HCT116 (cell line): Measurements from ENCODE around the gene ZFP36L2. TPM values are rescaled to one million over a fixed set of nuclear protein-coding genes. Genes with fewer than 3 reads are reported as not detected.

ENCODE experiments used
- ATAC-seq: fragments of 200-7000 bp; cut with Tn5 transposase; 2 replicates; pipeline ENCODE4 v1.9.1; 2020; ENCODE audit warnings: mild to moderate bottlenecking, moderate library complexity
- BruUV-seq: library from RNA; stranded (reverse); fragments of 400-500 nt; replicated peaks from 2 replicates; lab custom pipeline; 2021; lab: Mats Ljungman, UMichigan
- CTCF ChIA-PET: fragments of 300-600 bp; sonication (Branson Sonifier 250); formaldehyde crosslinking; loops from one replicate; lab custom pipeline; 2021; ENCODE audit warnings: antibody characterized with exemption; lab: Charles Lee
- POLR2A ChIA-PET: fragments of 300-600, 350-600 bp; sonication (Branson Sonifier 250); formaldehyde crosslinking; loops from one replicate; lab custom pipeline; 2021; ENCODE audit warnings: antibody characterized with exemption; lab: Charles Lee
- RAD21 ChIA-PET, 2 experiments: fragments of 300-600 bp; sonication (Branson Sonifier 250); formaldehyde crosslinking; loops; one replicate each; lab custom pipeline; 2023; ENCODE audit warnings: low total read pairs in 2 of 2; ENCODE audit not compliant: uncharacterized antibody in 2 of 2, unreplicated experiment in 2 of 2, low non-redundant PET in 1 of 2; lab: Charles Lee
- DNase-seq: peaks from one replicate; pipeline ENCODE4 v3.0.0-alpha.2; 2010; ENCODE audit warnings: low read depth, low spot score
- H2AFZ ChIP-seq: fragments of 200-600 bp; shearing (Covaris generic), sonication (generic); 2 replicates; pipeline ENCODE4 v1.6.1; 2017; ENCODE audit warnings: low read depth, mixed run types, mixed read lengths, antibody characterized with exemption, low read length; ENCODE audit not compliant: poor library complexity, severe bottlenecking
- H3K27ac ChIP-seq: 2 replicates; pipeline ENCODE4 v1.5.1; 2012; ENCODE audit warnings: low read depth, low read length
- H3K27me3 ChIP-seq: fragments of 200-600 bp; sonication (generic); 2 replicates; pipeline ENCODE4 v1.6.1; 2016; ENCODE audit warnings: mixed run types, low read length, mixed read lengths; ENCODE audit not compliant: insufficient read depth
- H3K36me3 ChIP-seq, 2 experiments: fragments of 200-500 bp in 1 of 2; fragments of 200-600 bp in 1 of 2; sonication (Bioruptor generic) in 1 of 2; sonication (generic) in 1 of 2; 2 replicates each; pipeline versions ENCODE4 v1.5.1 to v1.6.1; 2014 to 2016; ENCODE audit warnings: low read length in 2 of 2, inconsistent platforms in 1 of 2, mixed read lengths in 1 of 2, mixed run types in 1 of 2; ENCODE audit not compliant: insufficient read depth in 2 of 2, control insufficient read depth in 1 of 2
- H3K4me1 ChIP-seq, 2 experiments: fragments of 200-600 bp in 1 of 2; sonication (generic) in 1 of 2; 2 replicates each; pipeline versions ENCODE4 v1.5.1 to v1.6.1; 2012 to 2017; ENCODE audit warnings: low read length in 2 of 2, inconsistent platforms in 1 of 2, mild to moderate bottlenecking in 1 of 2, mixed read lengths in 1 of 2, mixed run types in 1 of 2, moderate library complexity in 1 of 2; ENCODE audit not compliant: insufficient read depth in 2 of 2, control insufficient read depth in 1 of 2
- H3K4me2 ChIP-seq: fragments of 200-600 bp; sonication (generic); 2 replicates; pipeline ENCODE4 v1.6.1; 2017; ENCODE audit warnings: mixed run types, low read length, mixed read lengths
- H3K4me3 ChIP-seq, 2 experiments: fragments of 200-600 bp in 1 of 2; sonication (generic) in 1 of 2; replicated peaks in 1 of 2; 2 replicates each; pipeline ENCODE4 v1.5.1; 2011 to 2016; ENCODE audit warnings: low read length in 2 of 2, control low read depth in 1 of 2, low read depth in 1 of 2, mild to moderate bottlenecking in 1 of 2, mixed read lengths in 1 of 2, mixed run types in 1 of 2
- H3K79me2 ChIP-seq: fragments of 200-600 bp; sonication (generic); 2 replicates; pipeline ENCODE4 v1.6.1; 2017; ENCODE audit warnings: mild to moderate bottlenecking, mixed run types, low read length, moderate library complexity, mixed read lengths; ENCODE audit not compliant: insufficient read depth
- H3K9ac ChIP-seq: fragments of 200-600 bp; sonication (generic); 2 replicates; pipeline ENCODE4 v1.6.1; 2016; ENCODE audit warnings: low read length, mixed read lengths
- H3K9me2 ChIP-seq: fragments of 200-600 bp; sonication (generic), shearing (Covaris generic); 2 replicates; pipeline ENCODE4 v1.6.1; 2017; ENCODE audit warnings: mixed run types, mild to moderate bottlenecking, moderate library complexity; ENCODE audit not compliant: insufficient read depth
- H3K9me3 ChIP-seq, 2 experiments: fragments of 200-500 bp in 1 of 2; fragments of 200-600 bp in 1 of 2; sonication (Bioruptor generic) in 1 of 2; sonication (generic) in 1 of 2; 2 replicates each; pipeline ENCODE4 v1.6.1; 2014 to 2017; ENCODE audit warnings: low read length in 2 of 2, mixed read lengths in 2 of 2, inconsistent platforms in 1 of 2, low read depth in 1 of 2, mild to moderate bottlenecking in 1 of 2, mixed run types in 1 of 2, moderate library complexity in 1 of 2; ENCODE audit not compliant: control insufficient read depth in 1 of 2, insufficient read depth in 1 of 2
- H4K20me1 ChIP-seq: fragments of 200-600 bp; sonication (generic), shearing (Covaris generic); 2 replicates; pipeline ENCODE4 v1.6.1; 2017; ENCODE audit warnings: mixed run types, mild to moderate bottlenecking, moderate library complexity; ENCODE audit not compliant: insufficient read depth
- JUND ChIP-seq: IDR thresholded peaks from 2 replicates; pipeline ENCODE4 v1.6.1; 2012
- SRF ChIP-seq: IDR thresholded peaks from 2 replicates; pipeline ENCODE4 v1.6.1; 2012; ENCODE audit warnings: low read depth
- ZBTB33 ChIP-seq: IDR thresholded peaks from 2 replicates; pipeline ENCODE4 v1.6.1; 2011; ENCODE audit warnings: mild to moderate bottlenecking, low read length, moderate library complexity; ENCODE audit not compliant: insufficient replicate concordance; ENCODE audit errors: extremely low read depth
- ZNF274 ChIP-seq: fragments of 200-500 bp; sonication (Bioruptor generic); IDR thresholded peaks from 2 replicates; pipeline ENCODE4 v1.6.1; 2014; ENCODE audit warnings: mild to moderate bottlenecking, low read depth, low read length, inconsistent platforms
- intact Hi-C: fragments of 100-400 bp; cut with micrococcal nuclease; formaldehyde crosslinking; loops from 2 replicates; pipeline ENCODE4 v1.10.0; 2022
- total RNA-seq: library from RNA; stranded (reverse); gene quantifications from one replicate; pipeline ENCODE4 v1.2.1, GENCODE V29; 2021; ENCODE audit not compliant: unreplicated experiment

The ZFP36L2 gene
- total RNA-seq, 1 experiment from 2014 or later = 30.3 TPM

GRCh38 chr2:43180897-43181296 is 45.5 kb downstream of the ZFP36L2 start (continued):
- no peak for TF ChIP-seq ZNF274
- TF ChIP-seq ZBTB33 = no peak

GRCh38 chr2:43179942-43180341 is 46.5 kb downstream of the ZFP36L2 start:
- H3K36me3 ChIP-seq = no peaks in the 10 kb centered on the region
- RAD21 ChIA-PET = no interaction called here
- H3K27ac ChIP-seq = no peak overlapping the region
- no peaks in the 10 kb centered on the region for H4K20me1 ChIP-seq
- intact Hi-C loops = loop anchor here (5.0 kb wide), 1 partner anchor 47 kb away; the partner anchor contains the start of gene ZFP36L2
- H3K4me1 ChIP-seq = peaks cover 38 to 87% of the 10 kb centered on the region in 2 experiments
- DNase-seq (no peak), ATAC-seq (no peak)
- no peaks in the 10 kb centered on the region for H3K9me3 ChIP-seq
- TF ChIP-seq SRF (no peak), JUND (no peak)
- POLR2A ChIA-PET = interaction anchor here (0.6 to 4.5 kb wide), 2 partner anchors 11 to 30 kb away, joined by 4 to 23 read pairs; no protein-coding TSS in a partner anchor
- H3K4me2 ChIP-seq = no peak overlapping the region
- no peak overlapping the region; the same call in 1 of the 2 replicates for H3K9ac ChIP-seq
- H3K79me2 ChIP-seq = no peaks in the 10 kb centered on the region
- H3K4me3 ChIP-seq = no peak overlapping the region
- no peaks in the 10 kb centered on the region for H3K9me2 ChIP-seq
- H2AFZ ChIP-seq = no peak overlapping the region
- no TSS peak for BruUV-seq
- CTCF ChIA-PET = interaction anchor here (4.3 kb wide), 1 partner anchor 10 kb away, joined by 23 read pairs; no protein-coding TSS in a partner anchor
- H3K27me3 ChIP-seq = no peaks in the 10 kb centered on the region
